Body of pancreas (tissue), 4 donors: Measurements from ENCODE around the gene CCDC33.

Experiments used
- POLR2A ChIP-seq, 3 donors: fragments of 450-650 bp; IDR thresholded peaks; one replicate each; pipeline ENCODE4 v1.6.1; 2016; ENCODE audit warnings: antibody characterized with exemption in 3 of 3, mild to moderate bottlenecking in 2 of 3
- TF ChIP-seq, protein P1 (sequence below), 7 experiments: fragments of 450-650 bp in 4 of 7; fragments of 200-600 bp in 3 of 7; sonication (generic) in 3 of 7; IDR thresholded peaks; one replicate each; pipeline ENCODE4 v1.5.1; 2016 to 2019; ENCODE audit warnings: antibody characterized with exemption in 7 of 7

DNA sequence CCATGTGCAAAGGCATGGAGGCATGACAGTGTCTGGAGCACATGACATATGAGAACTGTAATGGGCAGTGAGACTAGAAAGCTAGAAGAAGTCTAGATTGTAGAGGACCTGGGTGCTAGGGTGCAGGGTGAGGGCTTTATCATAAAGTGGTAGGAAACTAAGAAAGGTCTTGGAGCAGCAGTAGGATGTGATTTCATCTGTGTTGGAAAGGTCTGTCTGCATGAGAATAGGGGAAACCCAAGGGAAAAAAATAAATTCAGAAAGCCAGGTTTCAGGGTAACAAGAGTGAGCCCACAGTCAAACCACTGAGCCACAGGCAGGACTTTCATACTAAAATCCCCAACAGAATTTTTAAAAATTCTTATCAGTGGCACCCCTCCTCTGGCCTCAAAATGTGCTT lies 54.5 kb downstream of the CCDC33 start:
- TF ChIP-seq POLR2A (IDR thresholded peaks at IDR 0.05), result no peak
- TF ChIP-seq, protein P1, sequence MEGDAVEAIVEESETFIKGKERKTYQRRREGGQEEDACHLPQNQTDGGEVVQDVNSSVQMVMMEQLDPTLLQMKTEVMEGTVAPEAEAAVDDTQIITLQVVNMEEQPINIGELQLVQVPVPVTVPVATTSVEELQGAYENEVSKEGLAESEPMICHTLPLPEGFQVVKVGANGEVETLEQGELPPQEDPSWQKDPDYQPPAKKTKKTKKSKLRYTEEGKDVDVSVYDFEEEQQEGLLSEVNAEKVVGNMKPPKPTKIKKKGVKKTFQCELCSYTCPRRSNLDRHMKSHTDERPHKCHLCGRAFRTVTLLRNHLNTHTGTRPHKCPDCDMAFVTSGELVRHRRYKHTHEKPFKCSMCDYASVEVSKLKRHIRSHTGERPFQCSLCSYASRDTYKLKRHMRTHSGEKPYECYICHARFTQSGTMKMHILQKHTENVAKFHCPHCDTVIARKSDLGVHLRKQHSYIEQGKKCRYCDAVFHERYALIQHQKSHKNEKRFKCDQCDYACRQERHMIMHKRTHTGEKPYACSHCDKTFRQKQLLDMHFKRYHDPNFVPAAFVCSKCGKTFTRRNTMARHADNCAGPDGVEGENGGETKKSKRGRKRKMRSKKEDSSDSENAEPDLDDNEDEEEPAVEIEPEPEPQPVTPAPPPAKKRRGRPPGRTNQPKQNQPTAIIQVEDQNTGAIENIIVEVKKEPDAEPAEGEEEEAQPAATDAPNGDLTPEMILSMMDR (IDR thresholded peaks at IDR 0.05), result no peak
